MM.1S (cell line): Measurements from ENCODE around the gene ZNF827.

Source experiments
- DNase-seq: peaks from one replicate; pipeline ENCODE4 v3.0.0-alpha.2; 2015
- H2AFZ ChIP-seq: fragments of 300-600 bp; sonication (generic); 2 replicates; pipeline ENCODE4 v1.6.0; 2016; ENCODE audit warnings: antibody characterized with exemption, low read length
- H3F3A ChIP-seq: fragments of 300-600 bp; sonication (generic); 2 replicates; pipeline ENCODE4 v1.6.1; 2016; ENCODE audit warnings: mild to moderate bottlenecking, antibody characterized with exemption, low read length, moderate library complexity, mixed read lengths; ENCODE audit not compliant: insufficient read depth
- H3K27ac ChIP-seq: fragments of 300-600 bp; sonication (generic); 2 replicates; pipeline ENCODE4 v1.5.1; 2016; ENCODE audit warnings: mild to moderate bottlenecking, low read length
- H3K27me3 ChIP-seq: fragments of 300-600 bp; sonication (generic); replicated peaks from 2 replicates; pipeline ENCODE4 v1.6.0; 2016; ENCODE audit warnings: low read length; ENCODE audit not compliant: insufficient read depth
- H3K36me3 ChIP-seq: fragments of 300-600 bp; sonication (generic); replicated peaks from 2 replicates; pipeline ENCODE4 v1.6.1; 2016; ENCODE audit warnings: mild to moderate bottlenecking, low read length, mixed read lengths; ENCODE audit not compliant: insufficient read depth
- H3K4me1 ChIP-seq: fragments of 300-600 bp; sonication (generic); 2 replicates; pipeline ENCODE4 v1.6.1; 2016; ENCODE audit warnings: low read length, mixed read lengths
- H3K4me2 ChIP-seq: fragments of 300-600 bp; sonication (generic); 2 replicates; pipeline ENCODE4 v1.6.0; 2016; ENCODE audit warnings: low read depth, low read length
- H3K4me3 ChIP-seq: fragments of 300-600 bp; sonication (generic); 2 replicates; pipeline ENCODE4 v1.5.1; 2016; ENCODE audit warnings: low read length, mixed read lengths
- H3K79me2 ChIP-seq: fragments of 300-600 bp; sonication (generic); 2 replicates; pipeline ENCODE4 v1.6.1; 2016; ENCODE audit warnings: mixed run types, low read length, mixed read lengths
- H3K9ac ChIP-seq: fragments of 300-600 bp; sonication (generic); 2 replicates; pipeline ENCODE4 v1.6.1; 2016; ENCODE audit warnings: low read length, mixed read lengths
- H3K9me2 ChIP-seq: fragments of 300-600 bp; sonication (generic); replicated peaks from 2 replicates; pipeline ENCODE4 v1.6.1; 2016; ENCODE audit warnings: mild to moderate bottlenecking, low read length, mixed read lengths; ENCODE audit not compliant: insufficient read depth
- H3K9me3 ChIP-seq: fragments of 300-600 bp; sonication (generic); replicated peaks from 2 replicates; pipeline ENCODE4 v1.6.1; 2016; ENCODE audit warnings: mild to moderate bottlenecking, low read length, mixed read lengths; ENCODE audit not compliant: insufficient read depth
- H4K20me1 ChIP-seq: fragments of 300-600 bp; sonication (generic); 2 replicates; pipeline ENCODE4 v1.6.1; 2016; ENCODE audit warnings: mild to moderate bottlenecking, low read length, moderate library complexity, mixed read lengths; ENCODE audit not compliant: insufficient read depth
- EZH2 ChIP-seq: fragments of 300-600 bp; sonication (generic); optimal IDR thresholded peaks from 2 replicates; pipeline ENCODE3; 2017; ENCODE audit warnings: low read depth, mild to moderate bottlenecking, antibody characterized with exemption, low read length, mixed read lengths
- EZH2phosphoT487 ChIP-seq: fragments of 300-600 bp; sonication (generic); IDR thresholded peaks from 2 replicates; pipeline ENCODE4 v1.6.1; 2018; ENCODE audit warnings: antibody characterized with exemption, low read length
- TF ChIP-seq, protein P1 (sequence below): fragments of 300-600 bp; sonication (generic); IDR thresholded peaks from 2 replicates; pipeline ENCODE4 v1.5.1; 2016; ENCODE audit warnings: antibody characterized with exemption, low read length, mixed read lengths

Gene ZNF827

DNA sequence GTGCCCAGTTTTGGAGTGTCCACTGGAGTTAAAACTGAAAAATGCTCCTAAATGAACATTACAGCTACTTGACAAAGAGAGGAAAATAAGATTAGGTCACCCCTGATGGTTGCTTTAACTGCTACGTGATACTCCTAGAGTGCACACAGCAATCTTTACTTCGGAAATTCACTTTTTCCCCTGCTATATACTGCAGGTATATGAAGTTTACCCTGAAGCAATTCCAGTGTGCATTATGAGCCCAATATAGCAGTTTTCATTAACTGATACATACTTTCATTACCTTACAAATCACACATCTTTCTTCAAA, 773 bp upstream of the ZNF827 start:
- DNase-seq, result no peak
- peaks cover 8% of the 10 kb centered on the region for H3K79me2 ChIP-seq
- H3K9me2 ChIP-seq, result no peaks in the 10 kb centered on the region
- H3F3A ChIP-seq, result peaks cover 42% of the 10 kb centered on the region
- H3K4me2 ChIP-seq, result no peak overlapping the region
- TF ChIP-seq, protein P1, sequence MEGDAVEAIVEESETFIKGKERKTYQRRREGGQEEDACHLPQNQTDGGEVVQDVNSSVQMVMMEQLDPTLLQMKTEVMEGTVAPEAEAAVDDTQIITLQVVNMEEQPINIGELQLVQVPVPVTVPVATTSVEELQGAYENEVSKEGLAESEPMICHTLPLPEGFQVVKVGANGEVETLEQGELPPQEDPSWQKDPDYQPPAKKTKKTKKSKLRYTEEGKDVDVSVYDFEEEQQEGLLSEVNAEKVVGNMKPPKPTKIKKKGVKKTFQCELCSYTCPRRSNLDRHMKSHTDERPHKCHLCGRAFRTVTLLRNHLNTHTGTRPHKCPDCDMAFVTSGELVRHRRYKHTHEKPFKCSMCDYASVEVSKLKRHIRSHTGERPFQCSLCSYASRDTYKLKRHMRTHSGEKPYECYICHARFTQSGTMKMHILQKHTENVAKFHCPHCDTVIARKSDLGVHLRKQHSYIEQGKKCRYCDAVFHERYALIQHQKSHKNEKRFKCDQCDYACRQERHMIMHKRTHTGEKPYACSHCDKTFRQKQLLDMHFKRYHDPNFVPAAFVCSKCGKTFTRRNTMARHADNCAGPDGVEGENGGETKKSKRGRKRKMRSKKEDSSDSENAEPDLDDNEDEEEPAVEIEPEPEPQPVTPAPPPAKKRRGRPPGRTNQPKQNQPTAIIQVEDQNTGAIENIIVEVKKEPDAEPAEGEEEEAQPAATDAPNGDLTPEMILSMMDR, result no peak
- TF ChIP-seq EZH2 (no peak), EZH2phosphoT487 (no peak)
- no peak overlapping the region for H3K27ac ChIP-seq
- H3K27me3 ChIP-seq, result peaks cover 19% of the 10 kb centered on the region
- H3K9me3 ChIP-seq, result no peaks in the 10 kb centered on the region
- no peak overlapping the region for H3K4me3 ChIP-seq
- H2AFZ ChIP-seq, result no peak overlapping the region
- no peaks in the 10 kb centered on the region for H3K36me3 ChIP-seq
- peaks cover 17% of the 10 kb centered on the region; the same call in 1 of the 2 replicates for H3K4me1 ChIP-seq
- no peak overlapping the region for H3K9ac ChIP-seq
- H4K20me1 ChIP-seq, result no peaks in the 10 kb centered on the region

DNA sequence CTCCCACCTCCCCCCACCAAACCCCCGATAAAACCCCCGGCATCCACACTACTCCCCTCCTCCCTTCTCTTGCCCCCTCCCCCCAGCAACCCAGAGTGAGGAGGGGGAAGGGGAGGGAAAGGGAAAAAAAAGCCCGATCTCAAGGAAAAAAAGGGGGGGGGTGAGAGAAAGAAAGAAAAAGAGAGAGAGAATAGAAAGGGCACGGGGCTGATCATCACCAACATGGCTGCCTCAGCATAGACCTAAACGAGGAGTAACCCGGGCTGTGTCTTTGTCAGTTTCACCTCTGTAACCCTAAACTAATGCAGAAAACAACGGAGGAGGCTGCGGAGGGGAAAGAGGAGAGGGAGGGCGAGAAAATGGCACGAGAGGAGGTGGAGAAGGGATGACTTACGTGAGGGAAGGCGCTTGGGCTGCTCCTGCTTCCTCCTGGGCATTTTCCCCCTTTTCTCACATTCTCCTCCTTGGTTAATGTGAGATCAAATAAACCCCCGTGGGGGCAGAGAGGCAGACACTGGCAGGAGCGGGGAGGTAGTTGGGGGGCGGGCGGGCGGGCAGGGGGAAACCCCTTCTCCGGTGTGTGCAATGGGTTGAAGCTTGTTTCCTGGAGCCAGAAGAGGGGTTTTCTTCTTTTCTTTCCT, 532 bp downstream of the ZNF827 start:
- Histone ChIP-seq H3K4me1 (peaks cover 17% of the 10 kb centered on the region; the same call in 1 of the 2 replicates), H2AFZ (peak overlapping the region; percentile 67), H3K27me3 (peaks cover 19% of the 10 kb centered on the region), H3K4me3 (peak overlapping the region; percentile 78), H4K20me1 (no peaks in the 10 kb centered on the region), H3K27ac (peak overlapping the region; percentile 29; the same call in 1 of the 2 replicates), H3K36me3 (no peaks in the 10 kb centered on the region), H3K79me2 (peaks cover 19% of the 10 kb centered on the region), H3F3A (peaks cover 42% of the 10 kb centered on the region), H3K9me3 (no peaks in the 10 kb centered on the region), H3K9me2 (no peaks in the 10 kb centered on the region), H3K9ac (peak overlapping the region; percentile 65; the same call in 1 of the 2 replicates), H3K4me2 (peak overlapping the region; percentile 67)
- DNase-seq, result peak; percentile 31
- TF ChIP-seq EZH2phosphoT487 (no peak), EZH2 (no peak)
- TF ChIP-seq, protein P1, result no peak

DNA sequence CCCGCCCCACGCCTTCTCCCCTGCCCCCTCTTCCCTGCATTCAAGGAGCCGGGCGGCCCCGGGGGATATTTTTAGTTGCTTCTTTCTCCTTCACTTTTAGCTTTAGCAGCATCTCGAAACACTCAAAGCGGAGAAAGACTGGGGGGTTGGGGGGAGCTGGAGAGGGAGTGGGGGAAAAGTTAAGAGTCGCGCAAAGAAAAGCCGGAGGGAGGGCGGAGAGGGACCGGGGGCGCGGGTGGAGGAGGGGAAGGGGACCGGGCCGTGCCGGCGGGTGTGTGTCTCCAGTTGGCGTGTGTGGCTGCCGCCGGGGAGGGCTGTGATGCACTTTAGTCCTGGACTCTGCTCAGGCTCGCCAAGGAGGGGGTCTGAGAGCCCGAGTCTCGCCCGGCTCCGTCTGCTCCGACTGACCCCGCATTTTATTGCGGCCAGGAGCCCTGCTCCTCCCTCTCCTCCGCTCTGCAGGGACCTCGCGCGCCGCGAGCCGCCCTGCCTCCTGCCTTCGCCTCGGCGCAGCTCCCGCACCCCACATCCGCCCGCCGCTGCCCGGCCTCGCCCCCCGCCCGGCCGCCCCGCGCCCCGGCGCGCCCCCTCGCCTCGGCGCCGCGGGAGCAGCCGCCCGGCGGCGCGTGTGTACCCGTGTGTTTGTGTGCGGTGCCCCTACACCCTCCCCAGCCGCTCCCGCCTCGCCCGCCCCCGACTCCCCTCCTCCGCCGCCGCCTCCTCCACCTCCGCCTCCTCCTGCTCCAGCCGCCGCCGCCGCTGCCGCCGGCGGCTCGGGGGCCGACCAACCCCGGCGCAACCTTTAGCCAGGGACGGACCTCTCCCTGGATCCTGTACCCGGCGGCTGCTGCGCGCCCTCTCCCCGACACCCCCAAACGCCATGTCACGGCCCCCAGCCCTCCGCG, 1.4 kb downstream of the ZNF827 start:
- TF ChIP-seq, protein P1, result no peak
- no peak for TF ChIP-seq EZH2
- no peaks in the 10 kb centered on the region for H3K9me2 ChIP-seq
- peak overlapping the region; percentile 67; the same call in 1 of the 2 replicates for H3K4me2 ChIP-seq
- peak overlapping the region; percentile 81 for H2AFZ ChIP-seq
- no peaks in the 10 kb centered on the region for H3K9me3 ChIP-seq
- no peaks in the 10 kb centered on the region for H3K36me3 ChIP-seq
- DNase-seq, result peak; percentile 55
- peak overlapping the region; percentile 70 for H3K9ac ChIP-seq
- no peaks in the 10 kb centered on the region for H4K20me1 ChIP-seq
- peaks cover 17% of the 10 kb centered on the region; the same call in 1 of the 2 replicates for H3K4me1 ChIP-seq
- peaks cover 24% of the 10 kb centered on the region for H3K79me2 ChIP-seq
- peaks cover 42% of the 10 kb centered on the region for H3F3A ChIP-seq
- peak overlapping the region; percentile 78 for H3K4me3 ChIP-seq
- peaks cover 19% of the 10 kb centered on the region for H3K27me3 ChIP-seq
- H3K27ac ChIP-seq, result peak overlapping the region; percentile 66
